Fibroblast of lung (primary cell): ENCODE data around the gene LARP1.

Experiments
- EZH2 ChIP-seq: IDR thresholded peaks from 2 replicates; pipeline ENCODE4 v1.5.1; 2012; ENCODE audit warnings: low read length, control low read depth, mild to moderate bottlenecking; ENCODE audit errors: missing control alignments
- TF ChIP-seq, protein P1 (sequence below), 2 donors: IDR thresholded peaks in 1 of 2; conservative IDR thresholded peaks in 1 of 2; 1 replicate in 1 of 2; 2 replicates in 1 of 2; pipeline ENCODE4 v1.5.1; 2011 to 2012; ENCODE audit warnings: low read length in 2 of 2, control low read depth in 1 of 2, inconsistent platforms in 1 of 2, low read depth in 1 of 2, mild to moderate bottlenecking in 1 of 2

DNA sequence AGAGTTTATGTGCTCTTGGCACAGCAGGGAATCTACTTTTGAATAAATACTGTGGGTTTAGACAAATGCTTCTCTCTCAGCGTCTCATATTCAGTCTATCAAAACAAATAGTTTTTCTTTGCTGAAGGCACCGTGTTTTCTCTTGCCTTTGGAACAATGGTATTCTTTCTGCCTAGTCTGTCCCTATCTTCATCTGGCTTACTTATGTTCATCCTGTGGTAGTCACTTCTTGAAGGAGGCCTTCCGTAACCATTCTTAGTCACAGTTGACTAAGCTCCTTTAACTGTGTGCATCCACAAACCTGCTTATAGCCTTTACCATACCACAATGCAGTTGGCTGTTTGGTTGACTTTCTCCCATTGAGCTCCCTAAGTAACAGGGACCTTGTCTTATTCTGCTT, 45.9 kb downstream of the LARP1 start:
- TF ChIP-seq EZH2: no peak
- TF ChIP-seq, protein P1, sequence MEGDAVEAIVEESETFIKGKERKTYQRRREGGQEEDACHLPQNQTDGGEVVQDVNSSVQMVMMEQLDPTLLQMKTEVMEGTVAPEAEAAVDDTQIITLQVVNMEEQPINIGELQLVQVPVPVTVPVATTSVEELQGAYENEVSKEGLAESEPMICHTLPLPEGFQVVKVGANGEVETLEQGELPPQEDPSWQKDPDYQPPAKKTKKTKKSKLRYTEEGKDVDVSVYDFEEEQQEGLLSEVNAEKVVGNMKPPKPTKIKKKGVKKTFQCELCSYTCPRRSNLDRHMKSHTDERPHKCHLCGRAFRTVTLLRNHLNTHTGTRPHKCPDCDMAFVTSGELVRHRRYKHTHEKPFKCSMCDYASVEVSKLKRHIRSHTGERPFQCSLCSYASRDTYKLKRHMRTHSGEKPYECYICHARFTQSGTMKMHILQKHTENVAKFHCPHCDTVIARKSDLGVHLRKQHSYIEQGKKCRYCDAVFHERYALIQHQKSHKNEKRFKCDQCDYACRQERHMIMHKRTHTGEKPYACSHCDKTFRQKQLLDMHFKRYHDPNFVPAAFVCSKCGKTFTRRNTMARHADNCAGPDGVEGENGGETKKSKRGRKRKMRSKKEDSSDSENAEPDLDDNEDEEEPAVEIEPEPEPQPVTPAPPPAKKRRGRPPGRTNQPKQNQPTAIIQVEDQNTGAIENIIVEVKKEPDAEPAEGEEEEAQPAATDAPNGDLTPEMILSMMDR (conservative IDR thresholded peaks at IDR 0.05 in 1 of 2, IDR thresholded peaks at IDR 0.05 in 1 of 2; ENCODE audit: low read depth in 1 of 2, low read length in 2 of 2): no peak
